Peyer's patch (tissue), 4 donors: Measurements from ENCODE around the gene ATP6V0D1.

Source experiments
- POLR2A ChIP-seq, 2 donors: fragments of 450-650 bp; IDR thresholded peaks; one replicate each; pipeline ENCODE4 v1.5.1; 2017; ENCODE audit warnings: antibody characterized with exemption in 2 of 2, mild to moderate bottlenecking in 2 of 2, moderate library complexity in 2 of 2
- TF ChIP-seq, protein P1 (sequence below), 6 experiments: fragments of 450-650 bp in 4 of 6; fragments of 200-600 bp in 2 of 6; sonication (generic) in 1 of 6; IDR thresholded peaks; one replicate each; pipeline ENCODE4 v1.5.1; 2017 to 2019; ENCODE audit warnings: antibody characterized with exemption in 6 of 6, mild to moderate bottlenecking in 3 of 6, moderate library complexity in 1 of 6

- TF ChIP-seq, protein P1, sequence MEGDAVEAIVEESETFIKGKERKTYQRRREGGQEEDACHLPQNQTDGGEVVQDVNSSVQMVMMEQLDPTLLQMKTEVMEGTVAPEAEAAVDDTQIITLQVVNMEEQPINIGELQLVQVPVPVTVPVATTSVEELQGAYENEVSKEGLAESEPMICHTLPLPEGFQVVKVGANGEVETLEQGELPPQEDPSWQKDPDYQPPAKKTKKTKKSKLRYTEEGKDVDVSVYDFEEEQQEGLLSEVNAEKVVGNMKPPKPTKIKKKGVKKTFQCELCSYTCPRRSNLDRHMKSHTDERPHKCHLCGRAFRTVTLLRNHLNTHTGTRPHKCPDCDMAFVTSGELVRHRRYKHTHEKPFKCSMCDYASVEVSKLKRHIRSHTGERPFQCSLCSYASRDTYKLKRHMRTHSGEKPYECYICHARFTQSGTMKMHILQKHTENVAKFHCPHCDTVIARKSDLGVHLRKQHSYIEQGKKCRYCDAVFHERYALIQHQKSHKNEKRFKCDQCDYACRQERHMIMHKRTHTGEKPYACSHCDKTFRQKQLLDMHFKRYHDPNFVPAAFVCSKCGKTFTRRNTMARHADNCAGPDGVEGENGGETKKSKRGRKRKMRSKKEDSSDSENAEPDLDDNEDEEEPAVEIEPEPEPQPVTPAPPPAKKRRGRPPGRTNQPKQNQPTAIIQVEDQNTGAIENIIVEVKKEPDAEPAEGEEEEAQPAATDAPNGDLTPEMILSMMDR (IDR thresholded peaks at IDR 0.05) = no peak
- TF ChIP-seq POLR2A (IDR thresholded peaks at IDR 0.05) = no peak
These were observed 47.4 kb upstream of the ATP6V0D1 start, which contains the start of gene RIPOR1 for GRCh38 chr16:67528222-67528869.
